HUES64 (cell line): Measurements from ENCODE around the gene CHTF18.
A peak's percentile ranks its signal among the peaks of the same experiment; 100 is the strongest.
"Not testable (repeated sequence)": the region's sequence is repeated elsewhere in the genome, so short reads cannot be mapped to it uniquely, and the experiment has no call there.

ENCODE experiments used
- H3K27ac ChIP-seq: 2 replicates; pipeline ENCODE4 v1.7.0; 2013; ENCODE audit warnings: low read depth, low read length, inconsistent platforms
- H3K27me3 ChIP-seq: 2 replicates; pipeline ENCODE4 v1.6.1; 2013; ENCODE audit warnings: mild to moderate bottlenecking, low read length; ENCODE audit not compliant: insufficient read depth
- H3K36me3 ChIP-seq: 2 replicates; pipeline ENCODE4 v1.6.1; 2013; ENCODE audit warnings: mild to moderate bottlenecking, low read length; ENCODE audit not compliant: insufficient read depth
- H3K4me1 ChIP-seq: 2 replicates; pipeline ENCODE4 v1.6.1; 2013; ENCODE audit warnings: mild to moderate bottlenecking, low read length, moderate library complexity; ENCODE audit not compliant: insufficient read depth
- H3K4me3 ChIP-seq: 2 replicates; pipeline ENCODE4 v1.5.1; 2013; ENCODE audit warnings: mild to moderate bottlenecking, low read length, moderate library complexity
- H3K9ac ChIP-seq: 2 replicates; pipeline ENCODE4 v1.6.1; 2013; ENCODE audit warnings: mild to moderate bottlenecking, low read depth, low read length
- H3K9me3 ChIP-seq: 2 replicates; pipeline ENCODE4 v1.6.1; 2013; ENCODE audit warnings: low read depth, low read length; ENCODE audit not compliant: insufficient read depth
- WGBS: fragments of 150-250, 120-280 bp; methylation state at CpG from one replicate; pipeline ENCODE4 v1.1.7; 2013; ENCODE audit warnings: missing lambda C conversion rate; 5-methylcytosine and 5-hydroxymethylcytosine counted together

CHTF18 gene

GRCh38 chr16:817001-817906 is 28.8 kb downstream of the CHTF18 start:
- 95% methylated on average over 71 of the region's 71 CpGs for WGBS
- no peak overlapping the region for H3K27ac ChIP-seq
- peaks cover 4% of the 10 kb centered on the region; the same call in 1 of the 2 replicates for H3K4me1 ChIP-seq
- no peaks in the 10 kb centered on the region for H3K9me3 ChIP-seq
- H3K27me3 ChIP-seq: peaks cover 23% of the 10 kb centered on the region
- H3K4me3 ChIP-seq: no peak overlapping the region
- no peak overlapping the region for H3K9ac ChIP-seq
- H3K36me3 ChIP-seq: no peaks in the 10 kb centered on the region

GRCh38 chr16:818132-818531 is 29.7 kb downstream of the CHTF18 start:
- Histone ChIP-seq H3K4me3 (no peak overlapping the region), H3K27ac (no peak overlapping the region), H3K27me3 (peaks cover 19% of the 10 kb centered on the region), H3K9me3 (no peaks in the 10 kb centered on the region), H3K36me3 (no peaks in the 10 kb centered on the region), H3K4me1 (peaks cover 4% of the 10 kb centered on the region; the same call in 1 of the 2 replicates), H3K9ac (no peak overlapping the region)
- 93% methylated on average over 8 of the region's 8 CpGs for WGBS

GRCh38 chr16:818592-818991 is 30.2 kb downstream of the CHTF18 start:
- 88% methylated on average over 2 of the region's 2 CpGs for WGBS
- H3K4me1 ChIP-seq: peaks cover 4% of the 10 kb centered on the region; the same call in 1 of the 2 replicates
- H3K27ac ChIP-seq: no peak overlapping the region
- H3K4me3 ChIP-seq: no peak overlapping the region
- peaks cover 15% of the 10 kb centered on the region; the same call in 1 of the 2 replicates for H3K27me3 ChIP-seq
- H3K9ac ChIP-seq: no peak overlapping the region
- no peaks in the 10 kb centered on the region for H3K36me3 ChIP-seq
- no peaks in the 10 kb centered on the region for H3K9me3 ChIP-seq

DNA sequence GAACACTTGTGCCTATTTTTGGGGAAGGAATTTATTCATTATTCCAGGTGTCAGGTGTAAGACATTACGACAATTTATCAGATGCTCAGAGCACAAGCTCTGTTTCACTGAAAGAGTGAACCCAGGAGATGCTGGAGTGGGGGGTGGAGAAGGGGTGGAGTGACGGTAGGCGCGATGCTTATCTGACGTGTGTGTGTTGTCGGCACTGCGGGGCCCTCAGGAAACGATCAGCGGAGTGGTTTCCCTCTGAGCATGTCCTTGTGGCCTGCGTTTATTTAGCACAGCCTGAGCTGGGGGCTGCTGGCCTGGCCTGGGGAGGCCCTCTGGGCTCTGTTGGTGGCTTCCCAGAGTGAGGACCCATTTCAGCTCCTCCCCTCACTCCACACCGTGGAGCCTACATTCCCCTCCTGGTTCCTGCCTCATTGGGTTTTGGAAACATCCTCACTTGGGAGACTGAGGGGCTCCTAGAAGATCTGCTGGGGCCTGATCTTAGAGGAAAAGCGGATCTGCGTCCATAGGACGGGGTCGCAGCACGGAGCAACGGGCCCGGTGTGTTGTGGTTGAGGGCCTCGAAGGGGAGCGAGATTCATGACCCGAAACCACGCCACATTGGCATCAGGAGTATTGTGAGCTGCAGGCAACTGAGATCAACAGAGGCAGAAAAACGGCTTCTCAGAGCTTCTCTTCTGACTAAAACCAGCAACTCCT is 31.1 kb downstream of the CHTF18 start:
- Histone ChIP-seq H3K9ac (no peak overlapping the region), H3K4me3 (no peak overlapping the region), H3K27ac (no peak overlapping the region), H3K36me3 (no peaks in the 10 kb centered on the region), H3K4me1 (no peaks in the 10 kb centered on the region), H3K9me3 (no peaks in the 10 kb centered on the region), H3K27me3 (peaks cover 15% of the 10 kb centered on the region; the same call in 1 of the 2 replicates)
- WGBS: 93% methylated on average over 23 of the region's 23 CpGs

GRCh38 chr16:820044-820408 is 31.6 kb downstream of the CHTF18 start:
- not testable (repeated sequence) for H3K9me3 ChIP-seq, H3K4me1 ChIP-seq, H3K27ac ChIP-seq, H3K9ac ChIP-seq, H3K36me3 ChIP-seq, H3K4me3 ChIP-seq
- peaks cover 15% of the 10 kb centered on the region; the same call in 1 of the 2 replicates for H3K27me3 ChIP-seq
- WGBS: 92% methylated on average over 10 of the region's 10 CpGs

DNA sequence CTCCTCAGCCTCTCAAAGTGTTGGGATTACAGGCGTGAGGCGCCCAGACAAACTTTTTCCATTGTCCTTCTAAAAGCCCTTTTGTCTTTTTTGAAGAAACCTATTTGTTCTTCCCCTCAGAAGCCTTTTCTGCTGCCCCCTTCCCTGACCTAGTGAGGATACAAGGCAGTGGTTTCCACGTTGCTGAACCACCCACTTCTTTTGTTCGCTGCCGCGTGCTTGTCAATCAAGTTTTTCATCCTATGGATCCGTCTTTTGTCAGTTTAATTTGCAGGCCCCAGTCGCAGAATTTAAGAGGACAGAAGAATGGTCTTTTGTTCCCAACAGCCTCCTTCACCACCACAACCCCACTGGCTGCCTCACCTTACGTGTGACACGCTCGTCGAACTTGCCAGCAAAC is 32.3 kb downstream of the CHTF18 start:
- Histone ChIP-seq H3K4me3 (no peak overlapping the region), H3K27me3 (peaks cover 15% of the 10 kb centered on the region; the same call in 1 of the 2 replicates), H3K36me3 (no peaks in the 10 kb centered on the region), H3K4me1 (no peaks in the 10 kb centered on the region), H3K27ac (peak overlapping the region; percentile 63; the same call in 1 of the 2 replicates), H3K9me3 (no peaks in the 10 kb centered on the region), H3K9ac (no peak overlapping the region)
- whole genome bisulfite sequencing: 61% methylated on average over 12 of the region's 12 CpGs

- WGBS: 78% methylated on average over 13 of the region's 13 CpGs
- H3K4me1 ChIP-seq: no peaks in the 10 kb centered on the region
These were observed 33.3 kb downstream of the CHTF18 start for GRCh38 chr16:821751-822150.

GRCh38 chr16:822174-822908 is 33.9 kb downstream of the CHTF18 start:
- Histone ChIP-seq H3K27me3 (peaks cover 15% of the 10 kb centered on the region; the same call in 1 of the 2 replicates), H3K4me1 (no peaks in the 10 kb centered on the region), H3K36me3 (no peaks in the 10 kb centered on the region), H3K9me3 (no peaks in the 10 kb centered on the region), H3K4me3 (no peak overlapping the region), H3K27ac (no peak overlapping the region), H3K9ac (no peak overlapping the region)
- 94% methylated on average over 21 of the region's 21 CpGs for WGBS

More at GRCh38 chr16:821751-822150, 33.3 kb downstream of the CHTF18 start:
- H3K27ac ChIP-seq: no peak overlapping the region
- H3K27me3 ChIP-seq: peaks cover 15% of the 10 kb centered on the region; the same call in 1 of the 2 replicates
- no peak overlapping the region for H3K4me3 ChIP-seq
- no peaks in the 10 kb centered on the region for H3K36me3 ChIP-seq
- H3K9me3 ChIP-seq: no peaks in the 10 kb centered on the region
- H3K9ac ChIP-seq: no peak overlapping the region

- Histone ChIP-seq H3K27ac (no peak overlapping the region), H3K36me3 (no peaks in the 10 kb centered on the region), H3K9me3 (no peaks in the 10 kb centered on the region), H3K4me3 (no peak overlapping the region), H3K9ac (no peak overlapping the region), H3K27me3 (peaks cover 15% of the 10 kb centered on the region; the same call in 1 of the 2 replicates), H3K4me1 (no peaks in the 10 kb centered on the region)
- WGBS: 95% methylated on average over 9 of the region's 9 CpGs
These were observed 34.5 kb downstream of the CHTF18 start for GRCh38 chr16:822909-823297.

DNA sequence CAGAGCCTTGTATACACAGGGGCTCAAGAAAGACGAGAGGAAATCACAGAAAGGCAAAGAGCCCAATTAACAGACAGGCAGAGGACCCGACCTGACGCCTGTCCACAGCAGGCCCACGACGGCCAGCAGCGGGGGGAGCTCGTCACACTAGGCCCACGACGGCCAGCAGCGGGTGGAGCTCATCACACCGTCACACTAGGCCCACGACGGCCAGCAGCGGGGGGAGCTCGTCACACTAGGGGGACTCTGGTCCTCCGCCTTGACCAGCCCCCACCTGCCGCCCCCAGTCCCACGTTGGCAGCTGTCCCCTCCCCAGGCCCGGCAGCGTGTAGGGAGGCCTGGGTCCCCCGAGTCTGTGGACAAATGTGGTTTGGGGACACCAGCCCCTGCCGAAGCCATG is 35.8 kb downstream of the CHTF18 start:
- no peak overlapping the region for H3K27ac ChIP-seq
- no peaks in the 10 kb centered on the region for H3K36me3 ChIP-seq
- no peaks in the 10 kb centered on the region for H3K4me1 ChIP-seq
- H3K27me3 ChIP-seq: peaks cover 10% of the 10 kb centered on the region; the same call in 1 of the 2 replicates
- no peak overlapping the region for H3K4me3 ChIP-seq
- 93% methylated on average over 22 of the region's 22 CpGs for WGBS
- H3K9ac ChIP-seq: no peak overlapping the region
- H3K9me3 ChIP-seq: no peaks in the 10 kb centered on the region
